ENCODE measurements around the gene CTTNBP2. TPM values are rescaled to one million over a fixed set of nuclear protein-coding genes. Genes with fewer than 3 reads are reported as not detected.

CTTNBP2 gene
- total and polyA plus RNA-seq, 2 donors (not counting 1 experiment from before 2014, with no cell fraction given): 0.04 to 0.27 TPM

DNA sequence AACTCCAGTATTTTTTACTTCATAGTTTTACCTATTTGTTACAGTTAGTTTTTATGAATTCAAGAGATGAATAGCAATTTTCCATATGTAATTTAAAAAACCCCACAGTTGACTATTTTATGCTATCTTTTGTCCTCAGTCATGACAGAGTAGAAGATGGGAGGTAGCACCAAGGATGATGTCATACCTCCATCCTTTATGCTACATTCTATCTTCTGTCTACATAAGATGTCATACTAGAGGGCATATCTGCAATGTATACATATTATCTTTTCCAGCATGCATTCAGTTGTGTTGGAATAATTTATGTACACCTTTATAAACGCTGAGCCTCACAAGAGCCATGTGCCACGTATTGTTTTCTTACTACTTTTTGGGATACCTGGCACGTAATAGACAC, 209.2 kb downstream of the CTTNBP2 start:
- H3K9me3 ChIP-seq (ENCODE audit: control extremely low read depth in 1 of 3, control insufficient read depth in 2 of 3, insufficient read depth in 1 of 3, low read length in 2 of 3): no peaks in the 10 kb centered on the region
- H2AFZ ChIP-seq (ENCODE audit: insufficient read depth, low read depth, low read length, poor library complexity, severe bottlenecking): no peak overlapping the region
- no peak overlapping the region for H3K9ac ChIP-seq (ENCODE audit: low read length)
- intact Hi-C loops (cut with micrococcal nuclease): no loop called here
- H3K27me3 ChIP-seq (replicated peaks in 1 of 4; ENCODE audit: control extremely low read depth in 1 of 4, control insufficient read depth in 3 of 4, insufficient read depth in 4 of 4, low read length in 3 of 4): no peaks in the 10 kb centered on the region
- TF ChIP-seq, protein P1, sequence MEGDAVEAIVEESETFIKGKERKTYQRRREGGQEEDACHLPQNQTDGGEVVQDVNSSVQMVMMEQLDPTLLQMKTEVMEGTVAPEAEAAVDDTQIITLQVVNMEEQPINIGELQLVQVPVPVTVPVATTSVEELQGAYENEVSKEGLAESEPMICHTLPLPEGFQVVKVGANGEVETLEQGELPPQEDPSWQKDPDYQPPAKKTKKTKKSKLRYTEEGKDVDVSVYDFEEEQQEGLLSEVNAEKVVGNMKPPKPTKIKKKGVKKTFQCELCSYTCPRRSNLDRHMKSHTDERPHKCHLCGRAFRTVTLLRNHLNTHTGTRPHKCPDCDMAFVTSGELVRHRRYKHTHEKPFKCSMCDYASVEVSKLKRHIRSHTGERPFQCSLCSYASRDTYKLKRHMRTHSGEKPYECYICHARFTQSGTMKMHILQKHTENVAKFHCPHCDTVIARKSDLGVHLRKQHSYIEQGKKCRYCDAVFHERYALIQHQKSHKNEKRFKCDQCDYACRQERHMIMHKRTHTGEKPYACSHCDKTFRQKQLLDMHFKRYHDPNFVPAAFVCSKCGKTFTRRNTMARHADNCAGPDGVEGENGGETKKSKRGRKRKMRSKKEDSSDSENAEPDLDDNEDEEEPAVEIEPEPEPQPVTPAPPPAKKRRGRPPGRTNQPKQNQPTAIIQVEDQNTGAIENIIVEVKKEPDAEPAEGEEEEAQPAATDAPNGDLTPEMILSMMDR (IDR thresholded peaks at IDR 0.05): no peak
- TF ChIP-seq EZH2 (IDR thresholded peaks at IDR 0.05; ENCODE audit: borderline replicate concordance, insufficient read depth, low read depth, low read length, poor library complexity, severe bottlenecking): no peak
- no peaks in the 10 kb centered on the region for H3K79me2 ChIP-seq (ENCODE audit: control insufficient read depth, insufficient read depth, low read length)
- Mint-ChIP-seq H3K27ac (no peak overlapping the region), H3K9me3 (ENCODE audit: insufficient read depth) (no peaks in the 10 kb centered on the region), H3K4me3 (no peak overlapping the region), H3K4me1 (no peaks in the 10 kb centered on the region), H3K27me3 (no peaks in the 10 kb centered on the region)
- no peak overlapping the region for H3K27ac ChIP-seq (ENCODE audit: low read length in 2 of 2)
- ATAC-seq (ENCODE audit: low read depth) (no peak), DNase-seq (no peak)
- no peaks in the 10 kb centered on the region for H3K36me3 ChIP-seq (replicated peaks in 1 of 2; ENCODE audit: control extremely low read depth in 1 of 2, control insufficient read depth in 1 of 2, extremely low read depth in 1 of 2, insufficient read depth in 2 of 2, low read length in 1 of 2)
- H4K20me1 ChIP-seq (ENCODE audit: control insufficient read depth, insufficient read depth, low read length, poor library complexity, severe bottlenecking): no peaks in the 10 kb centered on the region
- no peak overlapping the region for H3K4me3 ChIP-seq (ENCODE audit: control extremely low read depth in 1 of 5, extremely low read depth in 1 of 5, insufficient read depth in 1 of 5, low read depth in 2 of 5, low read length in 4 of 5)
- H3K4me1 ChIP-seq (ENCODE audit: control insufficient read depth in 2 of 2, insufficient read depth in 2 of 2, low read length in 2 of 2): no peaks in the 10 kb centered on the region
- CTCF ChIA-PET: no interaction called here
- POLR2A ChIA-PET: no interaction called here
- WGBS (ENCODE audit: insufficient coverage): no CpG with 5 or more reads among the region's 3 CpGs
- no peak overlapping the region for H3K4me2 ChIP-seq (replicated peaks; ENCODE audit: low read depth, low read length, poor library complexity, severe bottlenecking)

DNA sequence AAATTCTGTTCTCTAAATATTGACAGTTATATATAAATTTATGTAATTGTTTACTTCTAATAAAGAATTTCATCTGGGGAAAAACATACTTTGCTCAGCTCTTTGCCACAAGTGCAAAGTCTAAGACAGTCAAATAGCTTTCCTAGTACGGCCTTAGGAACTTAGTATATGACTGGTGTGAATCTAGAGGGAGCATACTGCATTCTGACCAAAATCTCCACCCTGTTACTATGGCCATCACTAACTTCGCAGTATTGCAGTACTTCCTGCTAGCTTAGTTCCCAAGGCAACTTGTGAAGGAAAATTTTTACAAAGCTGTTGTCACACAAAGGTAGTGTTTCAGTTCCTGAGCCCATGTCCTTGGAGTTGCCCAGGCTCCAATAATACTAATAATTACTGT, 211.9 kb downstream of the CTTNBP2 start:
- Histone ChIP-seq H3K9me3 (ENCODE audit: control extremely low read depth in 1 of 3, control insufficient read depth in 2 of 3, insufficient read depth in 1 of 3, low read length in 2 of 3) (no peaks in the 10 kb centered on the region), H3K36me3 (replicated peaks in 1 of 2; ENCODE audit: control extremely low read depth in 1 of 2, control insufficient read depth in 1 of 2, extremely low read depth in 1 of 2, insufficient read depth in 2 of 2, low read length in 1 of 2) (no peaks in the 10 kb centered on the region), H3K9ac (ENCODE audit: low read length) (no peak overlapping the region), H3K79me2 (ENCODE audit: control insufficient read depth, insufficient read depth, low read length) (no peaks in the 10 kb centered on the region), H3K27me3 (replicated peaks in 1 of 4; ENCODE audit: control extremely low read depth in 1 of 4, control insufficient read depth in 3 of 4, insufficient read depth in 4 of 4, low read length in 3 of 4) (no peaks in the 10 kb centered on the region), H3K4me1 (ENCODE audit: control insufficient read depth in 2 of 2, insufficient read depth in 2 of 2, low read length in 2 of 2) (no peaks in the 10 kb centered on the region), H3K4me2 (replicated peaks; ENCODE audit: low read depth, low read length, poor library complexity, severe bottlenecking) (no peak overlapping the region), H2AFZ (ENCODE audit: insufficient read depth, low read depth, low read length, poor library complexity, severe bottlenecking) (no peak overlapping the region), H3K4me3 (ENCODE audit: control extremely low read depth in 1 of 5, extremely low read depth in 1 of 5, insufficient read depth in 1 of 5, low read depth in 2 of 5, low read length in 4 of 5) (no peak overlapping the region), H4K20me1 (ENCODE audit: control insufficient read depth, insufficient read depth, low read length, poor library complexity, severe bottlenecking) (no peaks in the 10 kb centered on the region), H3K27ac (ENCODE audit: low read length in 2 of 2) (no peak overlapping the region)
- H3K27me3 Mint-ChIP-seq: no peaks in the 10 kb centered on the region
- ChIA-PET POLR2A (no interaction called here), CTCF (no interaction called here)
- no peak for TF ChIP-seq EZH2 (IDR thresholded peaks at IDR 0.05; ENCODE audit: borderline replicate concordance, insufficient read depth, low read depth, low read length, poor library complexity, severe bottlenecking)
- TF ChIP-seq, protein P1 (IDR thresholded peaks at IDR 0.05): no peak
- intact Hi-C loops (cut with micrococcal nuclease): no loop called here
- 83% methylated on average over 1 of the region's 2 CpGs for WGBS (ENCODE audit: insufficient coverage)
- no peaks in the 10 kb centered on the region for H3K4me1 Mint-ChIP-seq
- no peaks in the 10 kb centered on the region for H3K9me3 Mint-ChIP-seq (ENCODE audit: insufficient read depth)
- DNase-seq (no peak), ATAC-seq (ENCODE audit: low read depth) (no peak)
- no peak overlapping the region for H3K27ac Mint-ChIP-seq
- H3K4me3 Mint-ChIP-seq: no peak overlapping the region
